ENCODE data around the gene GAB2. TPM values are rescaled to one million over a fixed set of nuclear protein-coding genes. Genes with fewer than 3 reads are reported as not detected.
"Not testable (repeated sequence)": the region's sequence is repeated elsewhere in the genome, so short reads cannot be mapped to it uniquely, and the experiment has no call there.

Gene GAB2, protein sequence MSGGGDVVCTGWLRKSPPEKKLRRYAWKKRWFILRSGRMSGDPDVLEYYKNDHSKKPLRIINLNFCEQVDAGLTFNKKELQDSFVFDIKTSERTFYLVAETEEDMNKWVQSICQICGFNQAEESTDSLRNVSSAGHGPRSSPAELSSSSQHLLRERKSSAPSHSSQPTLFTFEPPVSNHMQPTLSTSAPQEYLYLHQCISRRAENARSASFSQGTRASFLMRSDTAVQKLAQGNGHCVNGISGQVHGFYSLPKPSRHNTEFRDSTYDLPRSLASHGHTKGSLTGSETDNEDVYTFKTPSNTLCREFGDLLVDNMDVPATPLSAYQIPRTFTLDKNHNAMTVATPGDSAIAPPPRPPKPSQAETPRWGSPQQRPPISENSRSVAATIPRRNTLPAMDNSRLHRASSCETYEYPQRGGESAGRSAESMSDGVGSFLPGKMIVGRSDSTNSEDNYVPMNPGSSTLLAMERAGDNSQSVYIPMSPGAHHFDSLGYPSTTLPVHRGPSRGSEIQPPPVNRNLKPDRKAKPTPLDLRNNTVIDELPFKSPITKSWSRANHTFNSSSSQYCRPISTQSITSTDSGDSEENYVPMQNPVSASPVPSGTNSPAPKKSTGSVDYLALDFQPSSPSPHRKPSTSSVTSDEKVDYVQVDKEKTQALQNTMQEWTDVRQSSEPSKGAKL
- polyA plus RNA-seq (ENCODE audit: insufficient read length): 12.6 TPM

DNA sequence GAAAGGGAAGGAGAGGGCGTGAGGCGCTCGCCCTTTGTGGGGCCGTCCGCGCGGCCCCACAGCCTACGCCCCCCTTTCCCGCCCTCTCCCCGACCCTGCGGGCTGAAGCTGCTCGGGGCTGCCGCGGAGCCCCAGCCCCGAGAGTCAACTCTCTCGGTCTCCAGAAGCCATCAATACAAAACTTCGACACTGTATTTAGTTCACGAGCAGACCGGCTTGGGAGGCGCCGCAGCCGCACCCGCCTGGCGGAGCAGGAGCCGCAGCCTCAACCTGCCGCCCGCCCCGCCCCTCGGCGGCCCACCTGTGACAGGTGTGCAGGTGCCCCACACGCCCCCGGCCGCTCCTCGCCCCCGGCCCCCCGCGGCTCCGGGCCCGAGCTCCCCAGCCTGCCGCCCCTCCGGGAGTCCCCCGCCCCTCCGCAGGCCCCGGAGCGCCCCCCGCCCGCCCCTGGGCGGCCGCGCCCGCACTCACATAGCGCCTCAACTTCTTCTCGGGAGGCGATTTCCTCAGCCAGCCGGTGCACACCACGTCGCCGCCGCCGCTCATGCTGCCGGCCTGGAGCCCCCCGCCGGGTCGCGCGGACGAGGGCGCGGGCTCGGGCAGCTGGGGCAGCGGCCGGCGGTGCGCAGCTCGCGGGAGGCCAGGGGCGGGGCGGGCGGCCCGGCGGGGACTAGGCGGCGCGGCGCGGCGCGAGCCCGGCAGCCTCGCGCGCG is at the start of gene GAB2:
Gene GAB2 (minus strand): TSS at position 646 of the 713 bp plus-strand sequence. CDS start 100 bp downstream, at position 546.
- DNase-seq (ENCODE audit: low read depth): no peak

DNA sequence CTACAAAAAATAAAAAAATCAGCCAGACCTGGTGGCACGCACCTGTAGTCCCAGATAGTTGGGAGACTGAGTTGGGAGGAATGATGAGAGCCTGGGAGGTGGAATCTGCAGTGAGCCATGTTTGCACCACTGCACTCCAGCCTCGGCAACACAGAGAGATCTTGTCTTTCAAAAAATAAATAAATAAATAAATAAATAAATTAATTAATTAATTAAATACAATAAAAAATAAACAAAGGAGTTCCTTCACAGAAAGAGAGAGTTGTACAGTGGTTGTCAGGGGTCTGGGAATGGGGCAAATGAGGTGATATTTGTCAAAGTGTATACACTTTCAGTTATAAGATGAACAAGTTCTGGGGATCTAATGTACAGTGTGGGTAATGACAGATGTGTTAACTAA is 49.8 kb upstream of the GAB2 start:
- no peak for DNase-seq (ENCODE audit: low read depth)

DNA sequence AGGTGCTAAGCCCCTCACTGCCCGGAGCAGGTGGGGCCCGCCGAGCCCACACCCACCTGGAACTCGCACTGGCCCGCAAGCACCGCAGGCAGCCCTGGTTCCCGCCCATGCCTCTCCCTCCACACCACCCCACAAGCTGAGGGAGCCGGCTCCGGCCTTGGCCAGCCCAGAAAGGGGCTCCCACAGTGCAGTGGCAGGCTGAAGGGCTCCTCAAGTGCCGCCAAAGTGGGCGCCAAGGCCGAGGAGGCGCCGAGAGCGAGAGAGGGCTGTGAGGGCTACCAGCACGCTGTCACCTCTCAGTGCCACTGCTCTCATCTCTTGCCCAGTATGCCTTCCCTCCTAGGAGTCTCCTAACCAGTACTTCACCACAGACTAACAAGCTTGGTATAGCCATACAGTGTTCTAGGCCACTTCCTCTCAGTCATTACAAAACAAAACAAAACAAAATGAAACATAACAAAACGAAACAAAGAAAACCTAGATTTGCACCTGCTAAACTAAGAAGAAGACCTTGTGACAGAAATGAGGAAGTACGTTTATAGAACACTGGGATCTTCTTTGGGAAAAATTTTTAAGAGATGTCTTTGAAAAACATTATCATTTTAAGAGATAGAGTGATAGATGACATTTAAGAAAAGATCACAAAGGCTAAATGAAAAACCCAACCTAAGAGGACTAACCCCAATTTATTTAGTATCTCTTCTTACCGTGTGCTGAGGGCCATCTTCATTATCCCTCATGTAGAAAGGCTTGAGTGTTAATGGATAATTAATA is 47.7 kb upstream of the GAB2 start:
- DNase-seq (ENCODE audit: low read depth): no peak

DNA sequence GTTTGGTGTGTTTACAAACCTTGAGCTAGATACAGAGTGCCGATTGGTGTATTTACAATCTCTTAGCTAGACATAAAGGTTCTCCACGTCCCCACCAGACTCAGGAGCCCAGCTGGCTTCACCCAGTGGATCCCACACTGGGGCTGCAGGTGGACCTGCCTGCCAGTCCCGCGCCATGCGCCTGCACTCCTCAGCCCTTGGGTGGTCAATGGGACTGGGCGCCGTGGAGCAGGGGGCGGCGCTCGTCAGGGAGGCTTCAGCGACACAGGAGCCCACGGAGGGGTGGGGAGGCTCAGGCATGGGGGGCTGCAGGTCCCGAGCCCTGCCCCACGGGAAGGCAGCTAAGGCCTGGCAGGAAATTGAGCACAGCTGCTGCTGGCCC is 47.2 kb upstream of the GAB2 start:
- DNase-seq (ENCODE audit: low read depth): not testable (repeated sequence)

DNA sequence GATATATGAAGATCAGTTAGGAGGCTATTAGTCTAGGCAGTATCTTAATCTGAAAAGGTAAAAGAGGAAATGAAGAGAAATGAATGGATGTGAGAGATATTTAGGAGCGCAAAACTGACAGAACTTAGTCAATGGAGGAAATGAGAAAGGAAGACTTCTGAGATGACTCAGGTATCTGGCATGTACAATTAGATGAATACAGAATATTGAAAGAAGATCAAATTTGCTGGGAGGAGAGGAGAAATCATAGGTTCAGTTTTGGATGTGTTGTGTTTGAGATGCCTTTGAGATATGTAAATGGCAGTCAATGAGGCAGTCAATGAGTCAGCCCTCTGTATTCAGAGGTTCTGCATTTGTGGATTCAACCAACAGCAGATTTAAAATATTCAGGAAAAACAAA is 42.9 kb upstream of the GAB2 start:
- no peak for DNase-seq (ENCODE audit: low read depth)

DNA sequence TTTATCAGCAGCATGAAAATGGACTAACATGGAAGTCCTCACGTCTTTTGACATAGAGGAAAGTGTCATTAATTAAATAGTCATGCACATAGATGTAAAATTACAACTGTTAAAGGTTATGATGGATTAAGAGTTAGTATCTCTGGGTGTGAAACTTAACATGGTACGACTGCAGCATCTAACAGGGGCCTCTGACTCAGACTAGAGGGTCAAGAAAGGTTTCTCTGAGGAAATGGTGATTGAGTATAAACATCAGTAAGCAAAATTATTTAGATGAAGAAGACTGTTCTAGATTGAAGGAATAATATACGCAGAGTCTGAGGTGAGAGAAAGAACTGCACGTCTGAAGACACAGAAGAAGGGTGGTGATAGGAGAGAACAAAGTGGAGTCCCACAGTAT is 42.1 kb upstream of the GAB2 start:
- DNase-seq (ENCODE audit: low read depth): no peak

DNA sequence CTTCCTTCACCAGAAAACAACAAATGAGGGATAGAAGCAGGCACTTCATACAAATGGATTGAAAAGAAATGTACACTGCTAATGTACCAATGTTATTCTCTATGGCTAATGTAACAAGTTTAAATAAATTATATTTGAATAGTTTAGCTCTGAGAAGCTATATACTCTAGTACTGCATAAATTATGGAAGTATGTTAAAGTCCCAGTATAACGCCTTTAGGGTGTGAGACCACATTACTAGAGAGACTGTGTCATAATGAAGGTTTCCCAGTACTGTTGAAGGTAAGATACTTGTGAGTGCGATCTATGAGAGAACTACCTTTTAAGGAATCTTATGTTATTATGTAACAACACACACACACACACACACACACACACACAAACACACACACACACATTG is 39.8 kb upstream of the GAB2 start:
- DNase-seq (ENCODE audit: low read depth): no peak

DNA sequence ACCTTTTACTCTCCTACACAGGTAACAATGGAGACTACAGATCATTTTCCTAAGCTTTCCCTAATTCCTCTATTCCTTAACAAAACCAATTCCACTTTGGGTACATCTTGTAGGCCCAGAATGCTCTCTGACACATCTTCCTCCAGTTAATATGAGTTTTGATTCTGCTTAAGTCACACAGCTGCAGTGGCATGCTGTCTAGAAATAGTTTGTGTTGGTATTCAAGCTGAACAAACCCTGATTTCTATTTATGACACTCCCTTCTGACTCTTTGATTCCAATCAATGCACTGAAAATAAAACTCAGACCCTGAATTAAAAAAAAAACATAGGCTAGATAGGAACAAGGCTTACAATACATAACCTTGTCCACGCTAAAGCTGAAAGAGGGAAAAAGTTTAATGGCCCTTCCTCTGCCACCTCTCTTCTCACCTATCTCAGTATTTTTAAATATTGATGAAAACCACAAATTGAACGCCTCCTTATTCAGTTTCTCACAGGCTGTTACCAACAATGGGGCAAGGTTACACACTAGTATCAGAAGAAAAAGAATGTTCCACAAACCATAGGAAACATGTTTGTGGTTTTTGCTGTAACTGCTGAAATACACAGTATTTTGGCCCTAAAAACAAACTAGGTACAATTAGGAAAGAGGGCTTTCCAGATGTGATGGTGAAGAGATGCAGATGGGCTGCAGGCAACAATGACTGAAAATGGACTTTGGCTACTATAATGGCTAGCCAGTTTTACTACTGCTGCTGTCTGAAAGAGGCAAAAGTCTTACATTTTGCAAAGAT is 35.7 kb upstream of the GAB2 start:
- DNase-seq (ENCODE audit: low read depth): no peak

DNA sequence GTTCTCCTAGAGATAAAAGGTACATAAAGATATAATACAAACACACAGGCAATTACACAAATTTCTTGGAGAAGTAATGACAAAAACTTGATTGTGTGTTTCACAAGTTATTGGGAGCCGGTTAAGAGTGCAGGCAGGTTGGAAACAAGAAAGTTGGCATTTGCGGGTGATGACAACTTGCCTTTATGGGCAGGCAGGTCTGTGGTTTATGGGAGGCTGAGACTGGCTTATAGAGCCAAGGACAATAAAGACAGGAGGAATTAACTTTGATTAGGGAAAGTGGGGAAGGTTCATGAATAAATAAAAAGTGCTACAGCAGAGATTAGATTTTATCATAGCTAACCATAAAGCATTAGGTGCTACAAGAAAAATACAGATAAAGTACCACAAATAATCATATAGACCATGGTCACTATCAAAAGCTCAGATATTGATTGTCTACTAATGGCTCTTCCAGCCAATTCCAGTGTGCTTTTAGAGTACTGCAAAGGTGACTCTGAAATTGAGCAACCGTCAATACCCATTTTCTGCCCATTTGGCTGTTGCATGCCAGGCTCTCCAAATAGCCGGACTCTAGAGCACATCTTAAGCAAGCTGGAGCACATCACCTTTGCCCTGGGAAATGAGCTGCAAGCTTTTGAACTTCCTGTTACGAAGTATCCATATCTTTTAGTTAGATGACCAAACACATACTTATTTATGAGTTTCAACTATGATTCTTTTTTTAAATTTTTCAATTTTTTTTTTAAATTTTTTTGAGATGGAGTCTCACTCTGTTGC is 33.9 kb upstream of the GAB2 start:
- no peak for DNase-seq (ENCODE audit: low read depth)

DNA sequence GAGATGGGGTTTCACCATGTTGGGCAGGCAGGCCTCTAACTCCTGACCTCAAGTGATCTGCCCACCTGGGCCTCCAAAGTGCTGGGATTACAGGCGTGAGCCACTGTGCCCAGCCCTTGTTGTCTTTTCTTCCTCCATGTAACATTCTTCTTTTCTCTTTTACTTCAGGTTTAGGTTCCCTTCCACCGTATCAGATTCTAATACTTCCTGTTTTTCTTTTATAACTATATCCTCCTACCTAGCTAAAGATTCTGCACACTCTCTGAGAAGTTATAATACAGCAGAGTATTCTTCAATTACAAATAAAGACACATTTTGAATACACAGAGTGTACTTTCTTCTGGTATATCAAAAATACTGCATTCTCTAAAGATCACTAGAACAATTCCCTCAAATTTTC is 33.2 kb upstream of the GAB2 start:
- DNase-seq (ENCODE audit: low read depth): no peak

DNA sequence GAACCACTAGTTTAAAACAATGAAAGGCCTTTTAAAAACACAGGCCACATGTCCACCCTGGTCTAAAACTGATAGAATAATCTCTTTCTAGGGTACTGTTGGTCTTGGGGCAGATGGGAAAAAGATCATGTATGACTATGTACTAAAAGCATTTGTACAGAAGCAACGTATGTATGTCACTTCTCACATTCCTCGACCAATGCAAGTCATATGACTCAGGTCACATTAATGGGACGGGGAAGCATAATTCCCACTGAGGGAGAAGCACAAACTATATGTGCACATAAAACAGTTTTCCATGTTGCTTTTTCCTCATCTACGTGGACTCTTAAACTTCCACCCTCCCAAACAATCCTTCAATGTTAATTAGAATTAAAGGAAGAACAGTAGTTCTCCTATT is 32.2 kb upstream of the GAB2 start:
- no peak for DNase-seq (ENCODE audit: low read depth)

DNA sequence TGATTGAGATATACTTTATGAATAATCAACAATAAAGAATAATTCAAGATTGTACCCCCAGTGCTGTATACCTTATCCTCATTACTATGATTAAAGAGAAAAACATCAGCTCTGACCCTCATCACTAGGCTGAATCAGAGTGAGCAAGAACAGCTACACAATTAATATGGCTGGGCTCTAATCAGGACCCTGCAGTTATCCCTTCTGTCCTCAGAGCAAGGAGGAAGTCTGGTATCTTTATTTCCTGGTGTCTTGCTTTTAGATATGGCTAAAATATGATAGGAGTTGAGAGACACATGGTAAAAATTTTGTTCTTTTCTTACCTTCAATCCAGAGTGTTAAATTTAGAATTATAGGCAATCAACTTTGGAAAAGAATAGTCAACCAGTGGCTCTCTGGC is 28.6 kb upstream of the GAB2 start:
- DNase-seq (ENCODE audit: low read depth): no peak

DNA sequence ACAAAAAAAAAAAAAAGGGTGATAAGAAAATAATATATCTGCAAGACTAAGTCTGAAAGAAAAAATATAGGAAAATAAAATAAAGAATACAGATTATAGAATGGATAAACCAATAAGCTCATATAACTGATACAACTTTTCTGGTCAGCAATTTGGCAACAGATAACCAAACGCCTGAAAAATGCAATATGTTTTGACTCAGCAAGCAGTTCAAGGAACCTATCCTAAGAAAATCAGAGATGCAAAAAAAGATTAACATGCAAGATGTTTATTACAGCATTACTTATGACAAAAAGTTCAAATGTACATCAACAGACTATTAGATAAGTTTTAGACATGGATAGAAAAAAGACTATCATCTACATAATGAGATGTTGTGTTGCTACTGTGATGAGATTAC is 27.1 kb upstream of the GAB2 start:
- DNase-seq (ENCODE audit: low read depth): no peak

DNA sequence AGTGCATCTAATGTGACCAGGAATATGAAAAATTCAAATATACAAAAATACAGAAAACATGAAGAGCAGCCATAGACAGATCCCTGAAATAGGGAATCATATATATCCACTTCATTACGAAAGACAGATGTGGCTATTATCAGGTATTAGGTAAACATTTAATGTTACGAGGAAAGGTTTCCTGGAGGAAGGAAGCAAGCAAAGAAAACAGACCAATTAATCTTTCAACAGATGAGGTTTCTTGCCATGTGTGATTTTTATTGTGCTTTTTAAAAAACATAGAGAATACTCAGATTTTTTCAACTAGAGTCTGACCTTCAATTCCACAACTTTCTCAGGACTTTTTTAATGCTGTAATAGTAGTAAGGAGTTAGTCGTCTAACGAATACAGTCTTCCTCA is 24.3 kb upstream of the GAB2 start:
- DNase-seq (ENCODE audit: low read depth): no peak

DNA sequence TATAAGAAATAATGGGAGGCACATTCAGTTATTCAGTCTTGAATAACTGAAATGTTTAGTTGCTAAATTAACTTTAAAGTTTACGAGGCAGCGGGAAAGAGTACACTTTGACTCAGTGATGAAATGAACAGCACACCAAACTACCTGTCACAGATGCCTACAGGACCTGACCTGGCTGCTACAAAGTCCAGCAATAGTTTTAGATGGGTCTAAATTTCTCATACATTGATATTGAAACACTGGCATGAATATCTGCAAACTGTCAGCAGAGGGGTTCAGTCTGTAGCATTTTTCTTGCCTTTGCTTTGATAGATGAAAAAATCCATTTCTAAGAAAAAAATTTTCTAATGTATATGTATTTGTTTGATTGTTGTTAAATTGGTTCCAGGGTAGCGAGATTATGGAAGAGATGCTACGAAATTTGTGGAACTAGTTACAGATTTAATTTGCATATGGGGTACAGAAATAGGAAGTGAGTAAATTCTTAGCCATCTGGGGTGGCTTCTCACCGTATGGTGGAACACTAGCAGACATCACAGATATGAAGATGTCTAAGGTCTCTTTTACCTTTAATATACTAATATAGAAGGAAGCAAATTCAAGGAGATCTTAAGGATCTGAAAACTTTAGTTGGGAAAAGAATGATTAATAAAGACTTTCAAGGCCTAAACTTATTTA is 20.8 kb upstream of the GAB2 start:
- no peak for DNase-seq (ENCODE audit: low read depth)

DNA sequence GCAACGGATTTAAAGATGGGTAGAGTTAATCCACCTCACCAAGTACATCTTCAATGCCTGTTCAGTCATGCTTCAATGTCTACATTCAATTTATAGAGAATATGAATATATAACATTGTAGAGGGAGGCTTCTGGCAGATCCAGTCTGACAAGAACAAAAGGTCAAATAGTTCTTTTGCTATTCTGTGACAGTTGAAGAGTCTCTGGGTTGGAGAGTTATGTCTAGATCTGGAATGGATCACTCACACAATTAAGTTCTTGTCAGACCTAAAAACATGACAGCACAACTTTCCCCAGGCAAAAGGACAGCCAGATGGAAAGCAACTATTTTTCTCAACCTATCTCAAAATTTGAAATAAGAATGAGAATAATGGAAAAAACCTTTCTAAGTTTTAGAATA is 15.3 kb upstream of the GAB2 start:
- DNase-seq (ENCODE audit: low read depth): no peak

DNA sequence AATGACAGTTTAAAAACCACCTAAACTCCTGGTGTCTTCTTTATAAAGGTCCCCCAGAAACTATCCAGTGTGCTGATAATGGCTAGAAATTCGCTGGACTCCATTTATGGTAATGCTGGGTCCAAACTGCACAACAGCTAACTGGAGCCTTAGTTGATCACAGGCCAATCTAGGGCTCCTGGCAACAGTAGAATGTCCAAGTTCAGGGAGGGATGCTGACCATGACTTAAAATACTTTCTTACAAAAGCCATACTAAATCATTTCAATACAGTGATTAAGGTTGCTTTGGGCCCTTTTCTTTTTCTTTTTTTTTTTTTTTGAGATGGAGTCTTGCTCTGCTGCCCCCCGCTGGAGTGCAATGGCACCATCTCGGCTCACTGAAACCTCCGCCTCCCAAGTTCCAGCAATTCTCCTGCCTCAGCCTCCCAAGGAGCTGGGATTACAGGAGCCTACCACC is 14.5 kb upstream of the GAB2 start:
- no peak for DNase-seq (ENCODE audit: low read depth)

DNA sequence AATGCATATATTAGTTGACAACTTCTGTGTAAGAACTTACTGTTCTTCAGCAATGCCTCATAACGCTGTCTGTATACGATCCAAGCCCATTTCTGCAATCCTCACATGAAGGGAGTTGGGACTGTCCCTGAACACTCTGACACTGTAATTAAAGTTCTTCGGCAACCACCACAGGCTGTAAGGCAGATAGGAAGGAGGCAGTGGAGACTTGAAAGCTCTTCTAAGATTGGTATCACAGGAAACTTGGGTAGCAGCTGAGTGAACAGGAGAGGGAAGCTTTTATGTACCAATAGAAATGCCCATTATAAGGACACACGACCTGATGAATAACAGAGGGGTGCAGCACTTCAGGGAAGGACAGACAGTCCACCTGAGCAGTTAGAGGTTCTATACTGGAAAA is 12.0 kb upstream of the GAB2 start:
- no peak for DNase-seq (ENCODE audit: low read depth)

DNA sequence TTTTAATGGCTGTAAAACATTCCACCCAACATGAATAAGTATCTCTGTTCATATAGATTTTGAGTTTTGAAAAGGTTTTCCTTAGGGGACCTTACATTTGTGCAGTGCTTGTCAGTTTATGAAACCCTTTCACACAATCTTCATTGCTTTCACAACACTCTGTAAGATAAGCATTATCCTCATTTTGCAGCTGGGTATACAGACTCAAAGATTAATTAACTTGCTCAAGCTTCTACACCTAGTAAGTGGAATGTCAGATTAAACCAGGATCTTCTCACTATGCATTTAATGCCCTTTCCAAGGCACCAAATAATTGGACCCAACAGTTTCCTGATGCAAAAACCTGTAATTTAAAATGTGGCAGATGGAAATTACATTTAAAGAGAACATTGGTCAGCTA is 11.6 kb upstream of the GAB2 start:
- DNase-seq (ENCODE audit: low read depth): no peak

DNA sequence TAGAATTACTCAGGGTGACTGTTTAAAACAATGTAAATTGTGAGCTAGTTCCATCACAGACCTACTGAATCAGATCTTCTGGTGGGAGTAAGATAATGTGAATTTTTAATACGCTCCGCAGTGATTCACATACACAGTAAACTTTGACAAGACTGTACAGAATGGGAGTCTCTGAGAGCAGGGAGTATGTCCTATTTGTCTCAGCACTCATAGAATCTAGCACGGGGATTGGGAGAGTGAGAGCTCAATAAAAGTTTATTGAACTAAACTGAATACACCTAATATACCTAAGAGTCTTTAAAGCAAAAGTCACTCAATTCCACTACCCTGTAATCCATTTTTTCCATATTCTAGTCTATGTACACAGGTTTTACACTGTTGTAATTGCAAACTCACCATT is 11.2 kb upstream of the GAB2 start:
- DNase-seq (ENCODE audit: low read depth): no peak

All from forelimb muscle (tissue), 1 donor.